WTC11 (cell line): ENCODE results near the gene ANO1. TPM values are rescaled to one million over a fixed set of nuclear protein-coding genes. Genes with fewer than 3 reads are reported as not detected.

Source experiments
- ATAC-seq: fragments of 200-7000 bp; cut with Tn5 transposase; 2 replicates; pipeline ENCODE4 v1.10.0; 2021; ENCODE audit warnings: mild to moderate bottlenecking, moderate library complexity
- CTCF ChIA-PET: fragments of 300-600 bp; sonication (Branson Sonifier 250); formaldehyde crosslinking; loops from one replicate; lab custom pipeline; 2021; ENCODE audit warnings: antibody characterized with exemption; lab: Charles Lee
- POLR2A ChIA-PET: fragments of 350-600 bp; sonication (Branson Sonifier 250); formaldehyde crosslinking; loops from one replicate; lab custom pipeline; 2021; ENCODE audit warnings: antibody characterized with exemption; lab: Charles Lee
- DNase-seq: peaks from one replicate; pipeline ENCODE4 v3.0.0; 2021; ENCODE audit warnings: low spot score
- H3K27ac Mint-ChIP-seq: 2 replicates; pipeline ENCODE4 v1.8.0; 2021; ENCODE audit warnings: mixed read lengths
- H3K27me3 Mint-ChIP-seq: 2 replicates; pipeline ENCODE4 v1.8.0; 2021; ENCODE audit warnings: low read depth, mild to moderate bottlenecking, moderate library complexity, mixed read lengths
- H3K36me3 Mint-ChIP-seq: 2 replicates; pipeline ENCODE4 v1.8.0; 2021; ENCODE audit warnings: mixed read lengths
- H3K4me1 Mint-ChIP-seq: 2 replicates; pipeline ENCODE4 v1.8.0; 2022; ENCODE audit warnings: mixed read lengths
- H3K4me3 Mint-ChIP-seq: 2 replicates; pipeline ENCODE4 v1.8.0; 2021; ENCODE audit warnings: mild to moderate bottlenecking, moderate library complexity, mixed read lengths
- H3K9me3 Mint-ChIP-seq: 2 replicates; pipeline ENCODE4 v1.8.0; 2021; ENCODE audit warnings: mixed read lengths
- ARID4B ChIP-seq: sonication (generic); formaldehyde crosslinking; IDR thresholded peaks from 2 replicates; pipeline ENCODE4 v1.8.0; 2023; ENCODE audit warnings: missing genetic modification reagents, mild to moderate bottlenecking, borderline replicate concordance
- ESRRA ChIP-seq: sonication (generic); formaldehyde crosslinking; IDR thresholded peaks from 2 replicates; pipeline ENCODE4 v1.8.1; 2022; ENCODE audit warnings: mild to moderate bottlenecking, missing genetic modification reagents, borderline replicate concordance
- GRHL2 ChIP-seq: fragments of 250-450 bp; sonication (Bioruptor Pico); IDR thresholded peaks from 2 replicates; pipeline ENCODE4 v1.8.0; 2022; ENCODE audit warnings: mild to moderate bottlenecking, moderate library complexity; ENCODE audit not compliant: insufficient replicate concordance, severe bottlenecking
- HMGA2 ChIP-seq: fragments of 250-450 bp; sonication (Bioruptor Pico); IDR thresholded peaks from 2 replicates; pipeline ENCODE4 v1.4.0; 2021; ENCODE audit warnings: mild to moderate bottlenecking, moderate library complexity
- IRF2 ChIP-seq: sonication (generic); formaldehyde crosslinking; IDR thresholded peaks from 2 replicates; pipeline ENCODE4 v1.8.0; 2022; ENCODE audit warnings: low read depth, missing genetic modification reagents, borderline replicate concordance
- JUN ChIP-seq: sonication (generic); formaldehyde crosslinking; IDR thresholded peaks from 2 replicates; pipeline ENCODE4 v1.8.0; 2023; ENCODE audit warnings: mild to moderate bottlenecking, missing genetic modification reagents
- NFE2L1 ChIP-seq: sonication (generic); formaldehyde crosslinking; IDR thresholded peaks from 2 replicates; pipeline ENCODE4 v1.8.1; 2023; ENCODE audit warnings: missing genetic modification reagents
- OVOL2 ChIP-seq: fragments of 250-450 bp; sonication (Bioruptor Pico); IDR thresholded peaks from 2 replicates; pipeline ENCODE4 v1.9.0; 2021; ENCODE audit warnings: mild to moderate bottlenecking, borderline replicate concordance
- RELA ChIP-seq: sonication (generic); formaldehyde crosslinking; IDR thresholded peaks from 2 replicates; pipeline ENCODE4 v1.8.1; 2022; ENCODE audit warnings: missing genetic modification reagents, mild to moderate bottlenecking, borderline replicate concordance
- TEAD4 ChIP-seq: sonication (generic); formaldehyde crosslinking; IDR thresholded peaks from 2 replicates; pipeline ENCODE4 v1.8.0; 2022; ENCODE audit warnings: mild to moderate bottlenecking, missing genetic modification reagents
- TP53 ChIP-seq: sonication (generic); formaldehyde crosslinking; IDR thresholded peaks from 2 replicates; pipeline ENCODE4 v1.8.1; 2023; ENCODE audit warnings: mild to moderate bottlenecking, missing genetic modification reagents
- USF1 ChIP-seq: sonication (generic); formaldehyde crosslinking; IDR thresholded peaks from 2 replicates; pipeline ENCODE4 v1.8.0; 2022; ENCODE audit warnings: mild to moderate bottlenecking, missing genetic modification reagents
- ZBTB43 ChIP-seq: sonication (generic); formaldehyde crosslinking; IDR thresholded peaks from 2 replicates; pipeline ENCODE4 v1.8.1; 2023; ENCODE audit warnings: mild to moderate bottlenecking, missing genetic modification reagents
- ZNF671 ChIP-seq: fragments of 250-450 bp; sonication (Bioruptor Pico); IDR thresholded peaks from 2 replicates; pipeline ENCODE4 v1.8.0; 2021; ENCODE audit warnings: mild to moderate bottlenecking
- total RNA-seq: library from RNA; stranded (reverse); gene quantifications from 3 replicates; pipeline ENCODE4 v1.2.3, GENCODE V29; 2021
- TF ChIP-seq, protein P1 (sequence below): sonication (generic); formaldehyde crosslinking; conservative IDR thresholded peaks from 2 replicates; pipeline ENCODE4 v1.8.1; 2023; ENCODE audit warnings: mild to moderate bottlenecking, low read depth, missing genetic modification reagents, moderate library complexity
- TF ChIP-seq, protein P2 (sequence below): sonication (generic); formaldehyde crosslinking; IDR thresholded peaks from 2 replicates; pipeline ENCODE4 v1.8.1; 2023; ENCODE audit warnings: mild to moderate bottlenecking, missing genetic modification reagents, borderline replicate concordance
- TF ChIP-seq, protein P3 (sequence below): sonication (generic); formaldehyde crosslinking; IDR thresholded peaks from 2 replicates; pipeline ENCODE4 v1.8.0; 2022; ENCODE audit warnings: mild to moderate bottlenecking, missing genetic modification reagents
- TF ChIP-seq, protein P4 (sequence below): fragments of 250-450 bp; sonication (Bioruptor Pico); IDR thresholded peaks from 2 replicates; pipeline ENCODE4 v1.9.0; 2021; ENCODE audit warnings: moderate library complexity, mild to moderate bottlenecking, inconsistent platforms, borderline replicate concordance

ANO1 gene
- total RNA-seq, 1 experiment from 2014 or later, result 4.1 TPM

DNA sequence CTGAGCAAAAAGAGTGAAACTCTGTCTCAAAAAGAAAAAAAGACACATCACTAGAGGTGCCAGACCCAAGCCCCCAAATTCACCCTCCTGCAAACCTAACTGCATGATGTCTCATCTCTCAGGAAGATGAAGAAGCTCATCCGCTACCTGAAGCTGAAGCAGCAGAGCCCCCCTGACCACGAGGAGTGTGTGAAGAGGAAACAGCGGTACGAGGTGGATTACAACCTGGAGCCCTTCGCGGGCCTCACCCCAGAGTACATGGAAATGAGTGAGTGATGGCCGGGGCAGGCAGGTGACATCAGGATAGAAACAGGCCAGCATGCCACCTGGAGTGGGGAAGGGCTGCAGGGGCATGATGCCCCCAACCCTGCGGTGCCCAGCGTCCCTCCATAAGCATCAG is 89.0 kb downstream of the ANO1 start (continued):
- no peak for TF ChIP-seq GRHL2 (CRISPR knock-in tag)
- TF ChIP-seq TEAD4 (CRISPR knock-in tag), result no peak
- no peak for TF ChIP-seq HMGA2 (CRISPR knock-in tag)
- TF ChIP-seq, protein P1, sequence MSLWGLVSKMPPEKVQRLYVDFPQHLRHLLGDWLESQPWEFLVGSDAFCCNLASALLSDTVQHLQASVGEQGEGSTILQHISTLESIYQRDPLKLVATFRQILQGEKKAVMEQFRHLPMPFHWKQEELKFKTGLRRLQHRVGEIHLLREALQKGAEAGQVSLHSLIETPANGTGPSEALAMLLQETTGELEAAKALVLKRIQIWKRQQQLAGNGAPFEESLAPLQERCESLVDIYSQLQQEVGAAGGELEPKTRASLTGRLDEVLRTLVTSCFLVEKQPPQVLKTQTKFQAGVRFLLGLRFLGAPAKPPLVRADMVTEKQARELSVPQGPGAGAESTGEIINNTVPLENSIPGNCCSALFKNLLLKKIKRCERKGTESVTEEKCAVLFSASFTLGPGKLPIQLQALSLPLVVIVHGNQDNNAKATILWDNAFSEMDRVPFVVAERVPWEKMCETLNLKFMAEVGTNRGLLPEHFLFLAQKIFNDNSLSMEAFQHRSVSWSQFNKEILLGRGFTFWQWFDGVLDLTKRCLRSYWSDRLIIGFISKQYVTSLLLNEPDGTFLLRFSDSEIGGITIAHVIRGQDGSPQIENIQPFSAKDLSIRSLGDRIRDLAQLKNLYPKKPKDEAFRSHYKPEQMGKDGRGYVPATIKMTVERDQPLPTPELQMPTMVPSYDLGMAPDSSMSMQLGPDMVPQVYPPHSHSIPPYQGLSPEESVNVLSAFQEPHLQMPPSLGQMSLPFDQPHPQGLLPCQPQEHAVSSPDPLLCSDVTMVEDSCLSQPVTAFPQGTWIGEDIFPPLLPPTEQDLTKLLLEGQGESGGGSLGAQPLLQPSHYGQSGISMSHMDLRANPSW (CRISPR knock-in tag), result no peak
- TF ChIP-seq, protein P2, sequence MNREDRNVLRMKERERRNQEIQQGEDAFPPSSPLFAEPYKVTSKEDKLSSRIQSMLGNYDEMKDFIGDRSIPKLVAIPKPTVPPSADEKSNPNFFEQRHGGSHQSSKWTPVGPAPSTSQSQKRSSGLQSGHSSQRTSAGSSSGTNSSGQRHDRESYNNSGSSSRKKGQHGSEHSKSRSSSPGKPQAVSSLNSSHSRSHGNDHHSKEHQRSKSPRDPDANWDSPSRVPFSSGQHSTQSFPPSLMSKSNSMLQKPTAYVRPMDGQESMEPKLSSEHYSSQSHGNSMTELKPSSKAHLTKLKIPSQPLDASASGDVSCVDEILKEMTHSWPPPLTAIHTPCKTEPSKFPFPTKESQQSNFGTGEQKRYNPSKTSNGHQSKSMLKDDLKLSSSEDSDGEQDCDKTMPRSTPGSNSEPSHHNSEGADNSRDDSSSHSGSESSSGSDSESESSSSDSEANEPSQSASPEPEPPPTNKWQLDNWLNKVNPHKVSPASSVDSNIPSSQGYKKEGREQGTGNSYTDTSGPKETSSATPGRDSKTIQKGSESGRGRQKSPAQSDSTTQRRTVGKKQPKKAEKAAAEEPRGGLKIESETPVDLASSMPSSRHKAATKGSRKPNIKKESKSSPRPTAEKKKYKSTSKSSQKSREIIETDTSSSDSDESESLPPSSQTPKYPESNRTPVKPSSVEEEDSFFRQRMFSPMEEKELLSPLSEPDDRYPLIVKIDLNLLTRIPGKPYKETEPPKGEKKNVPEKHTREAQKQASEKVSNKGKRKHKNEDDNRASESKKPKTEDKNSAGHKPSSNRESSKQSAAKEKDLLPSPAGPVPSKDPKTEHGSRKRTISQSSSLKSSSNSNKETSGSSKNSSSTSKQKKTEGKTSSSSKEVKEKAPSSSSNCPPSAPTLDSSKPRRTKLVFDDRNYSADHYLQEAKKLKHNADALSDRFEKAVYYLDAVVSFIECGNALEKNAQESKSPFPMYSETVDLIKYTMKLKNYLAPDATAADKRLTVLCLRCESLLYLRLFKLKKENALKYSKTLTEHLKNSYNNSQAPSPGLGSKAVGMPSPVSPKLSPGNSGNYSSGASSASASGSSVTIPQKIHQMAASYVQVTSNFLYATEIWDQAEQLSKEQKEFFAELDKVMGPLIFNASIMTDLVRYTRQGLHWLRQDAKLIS (CRISPR knock-in tag), result no peak
- TF ChIP-seq RELA (CRISPR knock-in tag), result no peak
- TF ChIP-seq USF1 (CRISPR knock-in tag), result no peak
- no peak for TF ChIP-seq OVOL2

GRCh38 chr11:70167723-70168404 is 89.7 kb downstream of the ANO1 start:
- H3K4me1 Mint-ChIP-seq, result peaks cover 2% of the 10 kb centered on the region; the same call in 1 of the 2 replicates
- TF ChIP-seq ARID4B (CRISPR knock-in tag), result no peak
- CTCF ChIA-PET, result interaction anchor here (0.5 to 2.2 kb wide), 11 partner anchors 10 to 326 kb away, joined by 3 to 8 read pairs (median 3); no protein-coding TSS in a partner anchor
- H3K36me3 Mint-ChIP-seq, result no peaks in the 10 kb centered on the region
- DNase-seq (no peak), ATAC-seq (peak; percentile 69)
- no peak overlapping the region for H3K27ac Mint-ChIP-seq
- no peaks in the 10 kb centered on the region for H3K9me3 Mint-ChIP-seq
- POLR2A ChIA-PET, result no interaction called here
- H3K27me3 Mint-ChIP-seq, result no peaks in the 10 kb centered on the region
- no peak overlapping the region for H3K4me3 Mint-ChIP-seq

- no peak for ATAC-seq
- no peaks in the 10 kb centered on the region for H3K9me3 Mint-ChIP-seq
- no peak overlapping the region for H3K27ac Mint-ChIP-seq
- CTCF ChIA-PET, result interaction anchor here (1.1 to 2.2 kb wide), 6 partner anchors 10 to 327 kb away, joined by 3 to 8 read pairs (median 4); no protein-coding TSS in a partner anchor
- H3K36me3 Mint-ChIP-seq, result no peaks in the 10 kb centered on the region
- DNase-seq, result no peak
- peaks cover 2% of the 10 kb centered on the region; the same call in 1 of the 2 replicates for H3K4me1 Mint-ChIP-seq
- no peaks in the 10 kb centered on the region for H3K27me3 Mint-ChIP-seq
- POLR2A ChIA-PET, result no interaction called here
- H3K4me3 Mint-ChIP-seq, result no peak overlapping the region
- TF ChIP-seq NFE2L1 (CRISPR knock-in tag), result no peak
- TF ChIP-seq, protein P3, sequence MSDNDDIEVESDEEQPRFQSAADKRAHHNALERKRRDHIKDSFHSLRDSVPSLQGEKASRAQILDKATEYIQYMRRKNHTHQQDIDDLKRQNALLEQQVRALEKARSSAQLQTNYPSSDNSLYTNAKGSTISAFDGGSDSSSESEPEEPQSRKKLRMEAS (CRISPR knock-in tag), result no peak
- TF ChIP-seq ZBTB43 (CRISPR knock-in tag), result no peak
- no peak for TF ChIP-seq ESRRA
- no peak for TF ChIP-seq TP53 (CRISPR knock-in tag)
- TF ChIP-seq ZNF671 (CRISPR knock-in tag), result no peak
- no peak for TF ChIP-seq JUN
- no peak for TF ChIP-seq IRF2 (CRISPR knock-in tag)
- TF ChIP-seq, protein P4, sequence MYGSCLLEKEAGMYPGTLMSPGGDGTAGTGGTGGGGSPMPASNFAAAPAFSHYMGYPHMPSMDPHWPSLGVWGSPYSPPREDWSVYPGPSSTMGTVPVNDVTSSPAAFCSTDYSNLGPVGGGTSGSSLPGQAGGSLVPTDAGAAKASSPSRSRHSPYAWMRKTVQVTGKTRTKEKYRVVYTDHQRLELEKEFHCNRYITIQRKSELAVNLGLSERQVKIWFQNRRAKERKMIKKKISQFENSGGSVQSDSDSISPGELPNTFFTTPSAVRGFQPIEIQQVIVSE (CRISPR knock-in tag), result no peak
These were observed 90.3 kb downstream of the ANO1 start for GRCh38 chr11:70168405-70168754.
